ENCODE measurements around the gene CACNA1C.

Gene CACNA1C

DNA sequence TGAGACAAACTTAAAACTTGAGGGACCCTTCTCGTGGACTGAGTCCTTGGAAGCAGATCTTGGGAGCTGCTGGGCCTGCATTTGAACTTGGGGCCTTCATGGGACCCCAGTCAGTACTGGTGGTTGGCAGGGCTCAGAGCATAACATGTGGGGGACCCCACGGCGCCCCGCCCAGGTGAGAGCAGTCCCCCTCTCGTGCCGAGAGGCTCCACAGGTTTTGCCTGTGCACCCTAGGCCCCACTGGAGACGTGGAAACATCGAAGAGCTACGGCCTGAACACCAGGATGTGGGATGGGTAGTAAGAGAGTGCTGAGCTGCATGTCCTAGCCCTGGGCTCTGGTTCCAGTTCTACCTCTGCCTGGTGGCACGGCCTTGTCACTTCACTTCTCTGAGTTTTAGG, 84.1 kb downstream of the CACNA1C start:
- Histone ChIP-seq H3K9ac (ENCODE audit: low read depth in 1 of 2, low read length in 2 of 2) (no peak overlapping the region), H3K9me3 (ENCODE audit: control insufficient read depth in 1 of 2, low read length in 2 of 2) (no peaks in the 10 kb centered on the region), H3K27me3 (ENCODE audit: control insufficient read depth in 1 of 2, insufficient read depth in 2 of 2, low read length in 2 of 2) (no peaks in the 10 kb centered on the region), H3K4me3 (ENCODE audit: low read depth in 1 of 2, low read length in 2 of 2) (no peak overlapping the region), H3K4me1 (ENCODE audit: control insufficient read depth in 1 of 2, insufficient read depth in 2 of 2, low read length in 2 of 2) (peaks cover 13 to 23% of the 10 kb centered on the region in 2 donors), H3K36me3 (ENCODE audit: control insufficient read depth in 1 of 2, insufficient read depth in 2 of 2, low read length in 2 of 2) (no peaks in the 10 kb centered on the region), H3K27ac (ENCODE audit: low read depth, low read length) (no peak overlapping the region)

DNA sequence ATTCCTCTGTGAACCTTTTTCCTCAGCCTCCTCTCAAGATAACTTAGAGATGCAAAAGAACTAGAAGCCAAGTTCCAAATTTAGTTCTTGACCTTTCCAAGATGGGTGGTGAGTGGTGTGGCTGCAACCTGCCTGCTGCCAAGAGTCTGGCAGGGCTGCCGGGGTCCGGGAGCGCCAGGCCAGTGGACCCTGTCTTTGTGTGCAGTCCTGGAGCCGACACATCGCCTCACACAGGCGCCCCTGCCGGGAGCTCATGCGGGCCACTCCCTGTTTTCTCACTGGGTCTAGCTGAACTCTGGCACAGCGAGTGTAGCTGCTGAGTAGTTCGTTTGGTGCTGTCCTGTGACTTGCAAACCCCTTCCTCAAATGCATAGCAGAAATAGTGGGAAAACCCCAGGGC, 84.9 kb downstream of the CACNA1C start:
- H3K9ac ChIP-seq (ENCODE audit: low read depth in 1 of 2, low read length in 2 of 2), result no peak overlapping the region
- H3K9me3 ChIP-seq (ENCODE audit: control insufficient read depth in 1 of 2, low read length in 2 of 2), result no peaks in the 10 kb centered on the region
- no peaks in the 10 kb centered on the region for H3K36me3 ChIP-seq (ENCODE audit: control insufficient read depth in 1 of 2, insufficient read depth in 2 of 2, low read length in 2 of 2)
- H3K27me3 ChIP-seq (ENCODE audit: control insufficient read depth in 1 of 2, insufficient read depth in 2 of 2, low read length in 2 of 2), result no peaks in the 10 kb centered on the region
- H3K27ac ChIP-seq (ENCODE audit: low read depth, low read length), result no peak overlapping the region
- H3K4me3 ChIP-seq (ENCODE audit: low read depth in 1 of 2, low read length in 2 of 2), result no peak overlapping the region
- H3K4me1 ChIP-seq (ENCODE audit: control insufficient read depth in 1 of 2, insufficient read depth in 2 of 2, low read length in 2 of 2), result peaks cover 13 to 23% of the 10 kb centered on the region in 2 donors

DNA sequence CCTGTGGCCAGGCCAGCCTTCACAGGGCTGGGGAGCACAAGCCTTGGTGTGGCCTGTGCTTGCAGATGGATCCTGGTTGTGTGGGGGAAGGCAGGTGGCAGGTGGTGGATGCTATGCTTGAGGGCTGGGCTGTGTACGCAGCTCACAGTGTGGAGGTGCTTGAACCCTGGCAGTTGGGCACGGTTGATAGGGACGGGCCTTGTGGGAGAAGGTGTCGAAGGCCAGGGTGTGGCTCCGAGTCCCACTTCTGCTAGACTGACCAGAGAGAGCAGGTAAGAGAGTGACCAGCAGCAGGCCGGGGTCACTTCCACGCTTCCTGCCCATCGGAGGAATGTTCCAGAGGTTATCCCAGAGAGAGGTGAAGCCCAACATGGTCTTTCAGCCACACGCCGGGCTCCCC, 85.5 kb downstream of the CACNA1C start:
- H3K4me1 ChIP-seq (ENCODE audit: control insufficient read depth in 1 of 2, insufficient read depth in 2 of 2, low read length in 2 of 2), result peaks cover 13 to 23% of the 10 kb centered on the region in 2 donors
- H3K36me3 ChIP-seq (ENCODE audit: control insufficient read depth in 1 of 2, insufficient read depth in 2 of 2, low read length in 2 of 2), result no peaks in the 10 kb centered on the region
- no peak overlapping the region for H3K9ac ChIP-seq (ENCODE audit: low read depth in 1 of 2, low read length in 2 of 2)
- no peaks in the 10 kb centered on the region for H3K9me3 ChIP-seq (ENCODE audit: control insufficient read depth in 1 of 2, low read length in 2 of 2)
- H3K27me3 ChIP-seq (ENCODE audit: control insufficient read depth in 1 of 2, insufficient read depth in 2 of 2, low read length in 2 of 2), result no peaks in the 10 kb centered on the region
- H3K27ac ChIP-seq (ENCODE audit: low read depth, low read length), result no peak overlapping the region
- H3K4me3 ChIP-seq (ENCODE audit: low read depth in 1 of 2, low read length in 2 of 2), result no peak overlapping the region

DNA sequence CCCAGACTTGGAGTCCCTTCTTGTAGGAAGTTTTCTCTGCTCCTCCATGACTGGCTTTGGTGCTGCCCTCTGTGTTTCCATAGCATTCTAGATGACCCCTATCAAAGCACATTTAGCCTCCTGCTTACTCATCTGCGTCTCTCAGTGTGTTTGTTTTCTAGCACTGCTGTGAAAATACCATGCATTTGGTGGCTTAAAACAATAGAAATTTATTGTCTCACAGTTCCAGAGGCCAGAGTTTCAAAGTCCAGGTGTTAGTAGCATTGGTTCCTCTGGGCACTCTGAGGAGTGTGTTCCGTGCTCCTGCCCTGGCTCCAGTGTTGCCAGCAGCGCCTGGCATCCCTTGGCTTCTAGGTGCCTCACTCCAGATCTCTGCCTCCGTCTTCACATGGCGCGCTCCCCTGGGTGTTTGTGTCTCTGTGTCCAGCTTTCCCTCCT, 86.1 kb downstream of the CACNA1C start:
- H3K36me3 ChIP-seq (ENCODE audit: control insufficient read depth in 1 of 2, insufficient read depth in 2 of 2, low read length in 2 of 2), result no peaks in the 10 kb centered on the region
- peaks cover 13 to 23% of the 10 kb centered on the region in 2 donors for H3K4me1 ChIP-seq (ENCODE audit: control insufficient read depth in 1 of 2, insufficient read depth in 2 of 2, low read length in 2 of 2)
- H3K27ac ChIP-seq (ENCODE audit: low read depth, low read length), result no peak overlapping the region

DNA sequence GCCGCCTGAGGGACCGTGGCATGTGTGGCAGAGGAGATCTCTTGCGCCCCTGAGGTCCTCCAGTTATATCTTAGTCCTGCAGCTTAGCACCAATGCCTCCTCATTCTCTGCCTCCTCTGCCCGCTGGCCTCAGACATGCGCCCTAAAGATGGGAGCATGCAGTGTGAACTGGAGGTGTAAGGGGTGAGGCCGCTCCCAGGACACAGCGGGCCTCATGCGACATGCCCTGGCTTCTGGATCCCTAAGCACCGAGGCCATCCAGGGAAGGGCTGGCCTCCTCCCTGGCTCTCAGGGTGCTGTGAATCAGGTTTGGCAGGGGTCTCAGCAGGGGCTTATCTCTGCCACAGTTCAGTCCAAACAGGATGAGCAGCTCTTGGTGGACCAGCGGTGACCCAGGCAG, 86.9 kb downstream of the CACNA1C start:
- H3K9ac ChIP-seq (ENCODE audit: low read depth in 1 of 2, low read length in 2 of 2), result no peak overlapping the region
- H3K4me3 ChIP-seq (ENCODE audit: low read depth in 1 of 2, low read length in 2 of 2), result no peak overlapping the region
- peaks cover 13 to 23% of the 10 kb centered on the region in 2 donors for H3K4me1 ChIP-seq (ENCODE audit: control insufficient read depth in 1 of 2, insufficient read depth in 2 of 2, low read length in 2 of 2)
- H3K27me3 ChIP-seq (ENCODE audit: control insufficient read depth in 1 of 2, insufficient read depth in 2 of 2, low read length in 2 of 2), result no peaks in the 10 kb centered on the region
- H3K27ac ChIP-seq (ENCODE audit: low read depth, low read length), result no peak overlapping the region
- H3K36me3 ChIP-seq (ENCODE audit: control insufficient read depth in 1 of 2, insufficient read depth in 2 of 2, low read length in 2 of 2), result no peaks in the 10 kb centered on the region
- no peaks in the 10 kb centered on the region for H3K9me3 ChIP-seq (ENCODE audit: control insufficient read depth in 1 of 2, low read length in 2 of 2)

More for the DNA sequence above, 86.1 kb downstream of the CACNA1C start:
- H3K27me3 ChIP-seq (ENCODE audit: control insufficient read depth in 1 of 2, insufficient read depth in 2 of 2, low read length in 2 of 2), result no peaks in the 10 kb centered on the region
- H3K9ac ChIP-seq (ENCODE audit: low read depth in 1 of 2, low read length in 2 of 2), result no peak overlapping the region
- H3K4me3 ChIP-seq (ENCODE audit: low read depth in 1 of 2, low read length in 2 of 2), result no peak overlapping the region
- H3K9me3 ChIP-seq (ENCODE audit: control insufficient read depth in 1 of 2, low read length in 2 of 2), result no peaks in the 10 kb centered on the region

DNA sequence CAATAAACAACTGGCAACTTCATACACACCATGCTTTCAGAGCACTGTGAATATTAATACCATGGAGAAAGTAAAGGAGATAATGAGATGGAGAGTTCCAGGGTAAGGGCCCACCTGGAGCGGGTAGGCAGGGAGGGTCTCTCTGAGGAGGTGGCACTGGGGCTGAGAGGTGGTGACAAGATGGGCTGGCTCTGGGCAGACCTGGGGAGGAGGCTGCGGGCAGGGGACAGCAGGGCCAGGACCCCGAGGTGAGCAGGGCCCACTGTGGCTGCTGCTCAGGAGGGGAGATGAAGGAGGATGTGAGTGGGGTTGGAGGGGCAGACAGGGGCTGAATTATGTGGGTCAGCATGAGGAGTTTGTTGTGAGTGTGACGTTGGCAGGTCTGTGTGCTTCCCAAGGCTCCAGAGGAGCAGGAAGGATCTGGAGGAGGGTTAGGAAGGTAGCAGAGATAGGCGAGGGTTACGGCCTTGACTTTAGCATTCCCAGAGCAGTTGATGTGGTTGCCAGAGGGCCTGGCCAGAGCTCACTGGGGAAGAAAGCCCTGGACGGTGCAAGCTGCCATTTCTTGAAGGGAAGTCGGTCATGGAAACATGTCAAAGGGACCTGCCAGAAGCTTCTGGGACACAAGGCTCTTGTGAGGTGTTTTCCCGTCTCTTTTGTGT, 88.2 kb downstream of the CACNA1C start:
- Histone ChIP-seq H3K9me3 (ENCODE audit: control insufficient read depth in 1 of 2, low read length in 2 of 2) (no peaks in the 10 kb centered on the region), H3K9ac (ENCODE audit: low read depth in 1 of 2, low read length in 2 of 2) (no peak overlapping the region), H3K36me3 (ENCODE audit: control insufficient read depth in 1 of 2, insufficient read depth in 2 of 2, low read length in 2 of 2) (no peaks in the 10 kb centered on the region), H3K4me1 (ENCODE audit: control insufficient read depth in 1 of 2, insufficient read depth in 2 of 2, low read length in 2 of 2) (peaks cover 13 to 23% of the 10 kb centered on the region in 2 donors), H3K4me3 (ENCODE audit: low read depth in 1 of 2, low read length in 2 of 2) (no peak overlapping the region), H3K27me3 (ENCODE audit: control insufficient read depth in 1 of 2, insufficient read depth in 2 of 2, low read length in 2 of 2) (no peaks in the 10 kb centered on the region), H3K27ac (ENCODE audit: low read depth, low read length) (no peak overlapping the region)

DNA sequence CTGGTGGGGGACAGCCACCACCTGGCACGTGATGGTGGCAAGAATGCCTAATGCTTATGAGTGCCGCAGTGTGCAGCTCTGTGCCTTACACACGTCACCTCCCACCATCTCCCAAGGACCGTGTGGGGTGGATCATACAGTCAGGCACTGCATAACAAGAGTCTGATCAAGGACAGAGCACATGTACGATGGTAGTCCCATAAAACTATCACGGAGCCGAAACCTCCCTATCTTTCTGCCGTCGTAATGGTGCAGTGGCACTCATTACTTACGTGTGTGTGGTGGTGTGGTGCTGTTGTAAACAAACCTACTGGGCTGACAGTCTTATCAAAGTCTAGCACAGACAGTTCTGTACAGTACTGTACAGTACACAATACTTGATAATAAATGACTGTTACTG, 89.3 kb downstream of the CACNA1C start:
- Histone ChIP-seq H3K9ac (ENCODE audit: low read depth in 1 of 2, low read length in 2 of 2) (no peak overlapping the region), H3K9me3 (ENCODE audit: control insufficient read depth in 1 of 2, low read length in 2 of 2) (no peaks in the 10 kb centered on the region), H3K4me1 (ENCODE audit: control insufficient read depth in 1 of 2, insufficient read depth in 2 of 2, low read length in 2 of 2) (peaks cover 13 to 23% of the 10 kb centered on the region in 2 donors), H3K4me3 (ENCODE audit: low read depth in 1 of 2, low read length in 2 of 2) (no peak overlapping the region), H3K27me3 (ENCODE audit: control insufficient read depth in 1 of 2, insufficient read depth in 2 of 2, low read length in 2 of 2) (no peaks in the 10 kb centered on the region), H3K36me3 (ENCODE audit: control insufficient read depth in 1 of 2, insufficient read depth in 2 of 2, low read length in 2 of 2) (no peaks in the 10 kb centered on the region), H3K27ac (ENCODE audit: low read depth, low read length) (no peak overlapping the region)

DNA sequence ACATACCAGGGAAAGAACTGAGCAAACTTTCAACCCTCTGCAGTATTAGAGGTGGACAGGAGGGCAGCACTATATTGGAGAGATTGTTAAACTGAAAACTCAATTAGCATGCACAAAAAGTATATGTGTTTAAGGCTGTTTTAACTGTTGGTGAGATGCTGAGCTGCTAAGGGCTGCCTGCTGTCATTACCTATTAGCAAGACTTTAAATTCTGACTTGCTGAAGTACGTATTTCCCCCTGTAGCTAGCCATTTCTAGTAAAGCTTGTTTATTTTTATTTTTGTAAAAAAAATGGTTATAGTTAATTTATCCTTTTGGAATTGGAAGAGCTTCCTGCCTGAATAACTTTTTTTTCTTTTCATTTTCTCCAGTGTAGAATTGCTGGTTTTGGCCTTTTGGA, 92.2 kb downstream of the CACNA1C start:
- H3K27ac ChIP-seq (ENCODE audit: low read depth, low read length), result no peak overlapping the region
- H3K4me3 ChIP-seq (ENCODE audit: low read depth in 1 of 2, low read length in 2 of 2), result no peak overlapping the region
- no peak overlapping the region for H3K9ac ChIP-seq (ENCODE audit: low read depth in 1 of 2, low read length in 2 of 2)
- H3K9me3 ChIP-seq (ENCODE audit: control insufficient read depth in 1 of 2, low read length in 2 of 2), result no peaks in the 10 kb centered on the region
- no peaks in the 10 kb centered on the region for H3K36me3 ChIP-seq (ENCODE audit: control insufficient read depth in 1 of 2, insufficient read depth in 2 of 2, low read length in 2 of 2)
- no peaks in the 10 kb centered on the region for H3K4me1 ChIP-seq (ENCODE audit: control insufficient read depth in 1 of 2, insufficient read depth in 2 of 2, low read length in 2 of 2)
- no peaks in the 10 kb centered on the region for H3K27me3 ChIP-seq (ENCODE audit: control insufficient read depth in 1 of 2, insufficient read depth in 2 of 2, low read length in 2 of 2)

DNA sequence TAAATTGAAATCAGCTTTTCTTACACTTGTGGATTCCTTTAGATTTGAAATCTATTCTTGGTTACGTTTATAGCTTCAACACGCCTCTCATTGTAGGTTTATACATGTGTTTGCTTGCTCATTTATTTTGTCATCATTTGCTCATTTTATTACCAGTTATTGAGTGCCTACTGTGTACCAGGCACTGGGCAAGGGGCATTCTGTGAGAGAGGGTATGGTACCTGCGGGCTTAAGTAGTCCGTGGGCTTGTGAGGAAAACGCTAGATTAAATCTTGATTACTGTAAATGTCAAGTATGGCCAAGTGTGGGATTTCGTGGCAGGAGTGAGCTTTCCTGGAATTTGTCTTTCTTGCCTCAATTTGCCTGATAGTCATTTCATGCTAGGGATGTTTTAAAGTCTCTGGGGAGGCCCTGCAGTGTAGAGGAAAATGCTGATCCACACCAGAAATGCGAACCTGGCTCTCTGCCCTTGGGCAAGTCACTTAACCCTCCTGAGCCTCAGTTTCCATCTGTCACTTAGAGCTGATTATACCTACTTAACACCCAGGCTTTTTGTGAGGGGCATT, 92.7 kb downstream of the CACNA1C start:
- Histone ChIP-seq H3K36me3 (ENCODE audit: control insufficient read depth in 1 of 2, insufficient read depth in 2 of 2, low read length in 2 of 2) (no peaks in the 10 kb centered on the region), H3K4me1 (ENCODE audit: control insufficient read depth in 1 of 2, insufficient read depth in 2 of 2, low read length in 2 of 2) (no peaks in the 10 kb centered on the region), H3K4me3 (ENCODE audit: low read depth in 1 of 2, low read length in 2 of 2) (no peak overlapping the region), H3K9ac (ENCODE audit: low read depth in 1 of 2, low read length in 2 of 2) (no peak overlapping the region), H3K27me3 (ENCODE audit: control insufficient read depth in 1 of 2, insufficient read depth in 2 of 2, low read length in 2 of 2) (no peaks in the 10 kb centered on the region), H3K27ac (ENCODE audit: low read depth, low read length) (no peak overlapping the region), H3K9me3 (ENCODE audit: control insufficient read depth in 1 of 2, low read length in 2 of 2) (no peaks in the 10 kb centered on the region)

DNA sequence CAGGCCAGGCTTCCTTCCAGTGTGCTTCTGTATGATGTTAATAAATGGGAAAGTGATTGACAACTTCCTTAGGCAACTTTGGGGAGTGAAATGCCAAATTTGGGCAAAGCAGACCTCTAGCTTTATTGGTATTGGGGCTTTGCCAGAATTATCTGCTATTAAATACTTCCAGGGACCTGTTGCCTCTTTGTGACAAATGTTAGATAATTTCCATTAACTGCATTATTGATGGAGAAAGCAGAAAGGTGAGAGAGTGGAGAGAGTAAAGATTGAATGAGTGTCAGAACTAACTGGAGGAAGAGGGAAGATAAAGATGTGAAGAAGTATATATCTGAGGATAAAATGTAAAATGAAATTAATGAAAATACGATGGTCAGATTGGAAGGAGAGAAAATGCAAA, 94.5 kb downstream of the CACNA1C start:
- Histone ChIP-seq H3K9ac (ENCODE audit: low read depth in 1 of 2, low read length in 2 of 2) (no peak overlapping the region), H3K9me3 (ENCODE audit: control insufficient read depth in 1 of 2, low read length in 2 of 2) (no peaks in the 10 kb centered on the region), H3K36me3 (ENCODE audit: control insufficient read depth in 1 of 2, insufficient read depth in 2 of 2, low read length in 2 of 2) (no peaks in the 10 kb centered on the region), H3K4me3 (ENCODE audit: low read depth in 1 of 2, low read length in 2 of 2) (no peak overlapping the region), H3K4me1 (ENCODE audit: control insufficient read depth in 1 of 2, insufficient read depth in 2 of 2, low read length in 2 of 2) (no peaks in the 10 kb centered on the region), H3K27ac (ENCODE audit: low read depth, low read length) (no peak overlapping the region), H3K27me3 (ENCODE audit: control insufficient read depth in 1 of 2, insufficient read depth in 2 of 2, low read length in 2 of 2) (no peaks in the 10 kb centered on the region)
